22Rv1 (cell line): ENCODE data around the gene ENTPD8.

ENCODE experiments used
- CTCF ChIP-seq: fragments of 450-650 bp; IDR thresholded peaks from 2 replicates; pipeline ENCODE4 v1.5.1; 2017; ENCODE audit warnings: mild to moderate bottlenecking
- ZFX ChIP-seq: fragments of 450-650 bp; IDR thresholded peaks from 2 replicates; pipeline ENCODE4 v1.6.1; 2017; ENCODE audit warnings: antibody characterized with exemption, borderline replicate concordance

GRCh38 chr9:137432687-137433348 is 8.3 kb downstream of the ENTPD8 start:
- TF ChIP-seq CTCF = no peak
- no peak for TF ChIP-seq ZFX
